NB4 (cell line): ENCODE data around the gene CD79A.

Experiments used
- DNase-seq: peaks from one replicate; pipeline ENCODE4 v3.0.0; 2010; ENCODE audit warnings: low read depth
- H3K4me3 ChIP-seq: one replicate; pipeline ENCODE4 v1.5.1; 2011; ENCODE audit warnings: mild to moderate bottlenecking, low read depth, low read length, moderate library complexity
- MAX ChIP-seq: IDR thresholded peaks from 2 replicates; pipeline ENCODE4 v1.6.1; 2011; ENCODE audit warnings: low read depth, low read length
- MYC ChIP-seq: IDR thresholded peaks from 2 replicates; pipeline ENCODE4 v1.6.1; 2011; ENCODE audit warnings: low read depth, low read length
- POLR2A ChIP-seq: IDR thresholded peaks from 2 replicates; pipeline ENCODE4 v1.6.1; 2011; ENCODE audit warnings: mild to moderate bottlenecking; ENCODE audit not compliant: insufficient read length; ENCODE audit errors: extremely low read depth
- TF ChIP-seq, protein P1 (sequence below): IDR thresholded peaks from one replicate; pipeline ENCODE4 v1.5.1; 2012; ENCODE audit warnings: low read depth, low read length

The CD79A gene

GRCh38 chr19:41883821-41884733 lies 7.0 kb downstream of the CD79A start:
- TF ChIP-seq MAX, result no peak
- peak; percentile 55 for TF ChIP-seq POLR2A
- TF ChIP-seq MYC, result 0 out of 2 replicates have a peak, but pooled peaks have one; percentile 23
- TF ChIP-seq, protein P1, sequence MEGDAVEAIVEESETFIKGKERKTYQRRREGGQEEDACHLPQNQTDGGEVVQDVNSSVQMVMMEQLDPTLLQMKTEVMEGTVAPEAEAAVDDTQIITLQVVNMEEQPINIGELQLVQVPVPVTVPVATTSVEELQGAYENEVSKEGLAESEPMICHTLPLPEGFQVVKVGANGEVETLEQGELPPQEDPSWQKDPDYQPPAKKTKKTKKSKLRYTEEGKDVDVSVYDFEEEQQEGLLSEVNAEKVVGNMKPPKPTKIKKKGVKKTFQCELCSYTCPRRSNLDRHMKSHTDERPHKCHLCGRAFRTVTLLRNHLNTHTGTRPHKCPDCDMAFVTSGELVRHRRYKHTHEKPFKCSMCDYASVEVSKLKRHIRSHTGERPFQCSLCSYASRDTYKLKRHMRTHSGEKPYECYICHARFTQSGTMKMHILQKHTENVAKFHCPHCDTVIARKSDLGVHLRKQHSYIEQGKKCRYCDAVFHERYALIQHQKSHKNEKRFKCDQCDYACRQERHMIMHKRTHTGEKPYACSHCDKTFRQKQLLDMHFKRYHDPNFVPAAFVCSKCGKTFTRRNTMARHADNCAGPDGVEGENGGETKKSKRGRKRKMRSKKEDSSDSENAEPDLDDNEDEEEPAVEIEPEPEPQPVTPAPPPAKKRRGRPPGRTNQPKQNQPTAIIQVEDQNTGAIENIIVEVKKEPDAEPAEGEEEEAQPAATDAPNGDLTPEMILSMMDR, result no peak
- DNase-seq, result peak; percentile 93
- H3K4me3 ChIP-seq, result peak overlapping the region; percentile 91

- peak; percentile 56 for DNase-seq
- no peak overlapping the region for H3K4me3 ChIP-seq
- TF ChIP-seq, protein P1, result no peak
- no peak for TF ChIP-seq POLR2A
- no peak for TF ChIP-seq MYC
- TF ChIP-seq MAX, result no peak
Observed at GRCh38 chr19:41886761-41887710, 10.0 kb downstream of the CD79A start.

GRCh38 chr19:41887711-41888382 lies 10.8 kb downstream of the CD79A start:
- H3K4me3 ChIP-seq, result no peak overlapping the region
- peak; percentile 28 for DNase-seq
- TF ChIP-seq MAX, result no peak
- no peak for TF ChIP-seq POLR2A
- TF ChIP-seq, protein P1, result no peak
- TF ChIP-seq MYC, result no peak

GRCh38 chr19:41888926-41889325 lies 11.8 kb downstream of the CD79A start:
- DNase-seq, result no peak
- TF ChIP-seq MAX (no peak), POLR2A (no peak), MYC (no peak)
- TF ChIP-seq, protein P1, result no peak
- no peak overlapping the region for H3K4me3 ChIP-seq

GRCh38 chr19:41889896-41890295 lies 12.8 kb downstream of the CD79A start:
- H3K4me3 ChIP-seq, result no peak overlapping the region
- DNase-seq, result no peak
- TF ChIP-seq MAX (no peak), MYC (no peak), POLR2A (no peak)
- TF ChIP-seq, protein P1, result no peak
